ENCODE data around the gene EPN2. TPM values are rescaled to one million over a fixed set of nuclear protein-coding genes. Genes with fewer than 3 reads are reported as not detected.

EPN2 gene
- total RNA-seq, 1 experiment from 2014 or later: 57.8 TPM

DNA sequence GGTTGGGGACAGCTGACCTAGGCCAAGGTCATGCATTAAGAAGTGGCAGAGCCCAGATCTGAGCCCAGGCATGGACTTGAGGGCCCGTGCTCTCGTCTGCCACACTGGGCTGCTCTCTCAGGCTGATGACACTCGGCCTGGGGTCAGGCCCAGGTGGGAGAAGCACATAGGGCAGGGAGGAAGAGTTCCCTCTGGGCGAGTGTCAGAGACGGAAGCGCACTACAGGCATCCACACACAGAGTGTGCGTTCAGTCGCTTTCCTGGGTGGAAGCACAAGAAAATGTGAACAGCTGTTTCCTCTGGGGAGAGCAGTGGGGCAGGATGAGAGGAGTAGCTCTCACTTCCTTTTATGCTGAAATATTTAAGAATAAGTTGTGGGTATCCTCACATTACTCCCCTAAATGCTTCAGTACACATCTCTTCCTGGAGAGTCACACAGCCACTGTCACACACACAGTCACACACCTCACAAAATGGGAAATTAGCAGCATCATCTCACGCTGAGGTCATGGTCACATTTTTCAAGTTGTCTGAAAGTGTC is 65.7 kb downstream of the EPN2 start:
- Histone ChIP-seq H3K4ac (ENCODE audit: low read depth, low read length) (no peak overlapping the region), H3K56ac (ENCODE audit: insufficient read length, low read depth, low read length) (no peak overlapping the region), H2BK5ac (ENCODE audit: insufficient read length, low read length) (no peak overlapping the region), H3K9ac (ENCODE audit: extremely low read depth, insufficient read length, low read length) (no peak overlapping the region), H2BK120ac (ENCODE audit: low read depth, low read length, poor library complexity, severe bottlenecking) (no peak overlapping the region), H3K14ac (ENCODE audit: insufficient read depth, low read length) (no peak overlapping the region), H3K23me2 (ENCODE audit: insufficient read length, low read depth, low read length, poor library complexity, severe bottlenecking) (no peaks in the 10 kb centered on the region), H4K91ac (ENCODE audit: insufficient read length, low read depth, low read length) (no peak overlapping the region), H3K4me2 (ENCODE audit: insufficient read depth, insufficient read length, low read length) (no peak overlapping the region), H4K8ac (replicated peaks; ENCODE audit: insufficient read length, low read depth, low read length) (no peak overlapping the region), H2AK5ac (ENCODE audit: insufficient read length, low read length) (no peak overlapping the region), H3K27me3 (ENCODE audit: insufficient read depth, low read length) (no peaks in the 10 kb centered on the region), H4K5ac (ENCODE audit: insufficient read length, low read depth, low read length) (no peak overlapping the region), H2BK12ac (ENCODE audit: insufficient read length, low read depth, low read length) (no peak overlapping the region), H3K79me2 (ENCODE audit: insufficient read depth, low read length) (no peaks in the 10 kb centered on the region; the same call in 1 of the 2 replicates), H2BK15ac (ENCODE audit: low read depth, low read length) (no peak overlapping the region), H3T11ph (ENCODE audit: low read length) (no peak overlapping the region), H3K23ac (ENCODE audit: insufficient read length, low read depth, low read length) (no peak overlapping the region), H3K27ac (ENCODE audit: insufficient read length, low read depth, low read length) (no peak overlapping the region), H3K18ac (ENCODE audit: insufficient read length, low read depth, low read length) (no peak overlapping the region), H3K9me3 (ENCODE audit: control insufficient read depth, low read depth, low read length) (no peaks in the 10 kb centered on the region), H2BK20ac (ENCODE audit: low read depth, low read length, poor library complexity, severe bottlenecking) (no peak overlapping the region), H2AFZ (ENCODE audit: low read length) (no peak overlapping the region), H3K79me1 (ENCODE audit: insufficient read depth, low read depth, low read length, poor library complexity, severe bottlenecking) (no peaks in the 10 kb centered on the region), H3K4me1 (ENCODE audit: insufficient read depth, low read length) (no peaks in the 10 kb centered on the region), H4K20me1 (ENCODE audit: control insufficient read depth, insufficient read depth, insufficient read length) (no peaks in the 10 kb centered on the region)
- peaks cover 0 to 8% (median 0%) of the 10 kb centered on the region in 3 experiments; a peak in 2 of 7 replicates for H3K36me3 Mint-ChIP-seq (ENCODE audit: insufficient read depth in 1 of 3, low read depth in 3 of 3)
- no peak overlapping the region for H3K4me3 Mint-ChIP-seq
- TF ChIP-seq, protein P1, sequence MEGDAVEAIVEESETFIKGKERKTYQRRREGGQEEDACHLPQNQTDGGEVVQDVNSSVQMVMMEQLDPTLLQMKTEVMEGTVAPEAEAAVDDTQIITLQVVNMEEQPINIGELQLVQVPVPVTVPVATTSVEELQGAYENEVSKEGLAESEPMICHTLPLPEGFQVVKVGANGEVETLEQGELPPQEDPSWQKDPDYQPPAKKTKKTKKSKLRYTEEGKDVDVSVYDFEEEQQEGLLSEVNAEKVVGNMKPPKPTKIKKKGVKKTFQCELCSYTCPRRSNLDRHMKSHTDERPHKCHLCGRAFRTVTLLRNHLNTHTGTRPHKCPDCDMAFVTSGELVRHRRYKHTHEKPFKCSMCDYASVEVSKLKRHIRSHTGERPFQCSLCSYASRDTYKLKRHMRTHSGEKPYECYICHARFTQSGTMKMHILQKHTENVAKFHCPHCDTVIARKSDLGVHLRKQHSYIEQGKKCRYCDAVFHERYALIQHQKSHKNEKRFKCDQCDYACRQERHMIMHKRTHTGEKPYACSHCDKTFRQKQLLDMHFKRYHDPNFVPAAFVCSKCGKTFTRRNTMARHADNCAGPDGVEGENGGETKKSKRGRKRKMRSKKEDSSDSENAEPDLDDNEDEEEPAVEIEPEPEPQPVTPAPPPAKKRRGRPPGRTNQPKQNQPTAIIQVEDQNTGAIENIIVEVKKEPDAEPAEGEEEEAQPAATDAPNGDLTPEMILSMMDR (conservative IDR thresholded peaks at IDR 0.05): no peak
- H3K4me1 Mint-ChIP-seq: peaks cover 10 to 14% of the 10 kb centered on the region in 2 experiments
- no peak overlapping the region; a peak in 1 of 7 replicates for H3K27ac Mint-ChIP-seq
- DNase-seq: no peak
- WGBS (ENCODE audit: extremely low coverage, insufficient read length, low lambda C conversion rate): no CpG with 5 or more reads among the region's 9 CpGs
- H3K27me3 Mint-ChIP-seq (ENCODE audit: low read depth): no peaks in the 10 kb centered on the region
- H3K9me3 Mint-ChIP-seq: no peaks in the 10 kb centered on the region

Data from H9 (cell line).